HG03520 (cell line): Measurements from ENCODE around the gene GLRX3.
"Not testable (repeated sequence)": the region's sequence is repeated elsewhere in the genome, so short reads cannot be mapped to it uniquely, and the experiment has no call there.

Experiments
- ATAC-seq: cut with Tn5 transposase; IDR thresholded peaks from one replicate; pipeline ENCODE4 v1.9.1; 2021; ENCODE audit warnings: mild to moderate bottlenecking, moderate library complexity; ENCODE audit not compliant: unreplicated experiment

Gene GLRX3

GRCh38 chr10:130136226-130137089 is at the start of gene GLRX3:
TSS of gene GLRX3 (plus strand) at chr10:130136391. CDS start at chr10:130136421, 30 bp downstream.
- peak; percentile 78 for ATAC-seq

GRCh38 chr10:130090565-130090964 is 45.6 kb upstream of the GLRX3 start:
- ATAC-seq = not testable (repeated sequence)

- ATAC-seq = no peak
These were observed 36.8 kb upstream of the GLRX3 start for GRCh38 chr10:130099344-130099743.

GRCh38 chr10:130105724-130106123 is 30.5 kb upstream of the GLRX3 start:
- no peak for ATAC-seq

- ATAC-seq = not testable (repeated sequence)
These were observed 28.0 kb upstream of the GLRX3 start for GRCh38 chr10:130108146-130108545.

GRCh38 chr10:130108934-130109604 is 27.1 kb upstream of the GLRX3 start:
- ATAC-seq = no peak

- ATAC-seq = no peak
These were observed 26.4 kb upstream of the GLRX3 start for GRCh38 chr10:130109796-130110245.

- ATAC-seq = peak; percentile 78
These were observed 25.7 kb upstream of the GLRX3 start, which contains the start of gene C10orf143 for GRCh38 chr10:130110246-130111112. TSS of gene C10orf143 (minus strand) at chr10:130110830. CDS start at chr10:130110772, 58 bp downstream.

GRCh38 chr10:130111113-130111851 is 24.9 kb upstream of the GLRX3 start:
- ATAC-seq = peak; percentile 81

GRCh38 chr10:130111852-130112180 is 24.4 kb upstream of the GLRX3 start:
- no peak for ATAC-seq

- no peak for ATAC-seq
These were observed 23.4 kb upstream of the GLRX3 start for GRCh38 chr10:130112821-130113220.

- ATAC-seq = not testable (repeated sequence)
These were observed 19.2 kb upstream of the GLRX3 start for GRCh38 chr10:130116942-130117341.

- ATAC-seq = not testable (repeated sequence)
These were observed 18.7 kb upstream of the GLRX3 start for GRCh38 chr10:130117535-130117934.

- no peak for ATAC-seq
These were observed 14.6 kb upstream of the GLRX3 start for GRCh38 chr10:130121486-130122079.

GRCh38 chr10:130127364-130128061 is 8.7 kb upstream of the GLRX3 start:
- peak; percentile 90 for ATAC-seq

- no peak for ATAC-seq
These were observed 8.0 kb upstream of the GLRX3 start for GRCh38 chr10:130128062-130128781.

- no peak for ATAC-seq
These were observed 7.3 kb upstream of the GLRX3 start for GRCh38 chr10:130128922-130129321.

- ATAC-seq = peak; percentile 5
These were observed 440 bp upstream of the GLRX3 start for GRCh38 chr10:130135676-130136225.
